Measurements from ENCODE around the gene KCNG2. TPM values are rescaled to one million over a fixed set of nuclear protein-coding genes. Genes with fewer than 3 reads are reported as not detected.
"Not testable (repeated sequence)": the region's sequence is repeated elsewhere in the genome, so short reads cannot be mapped to it uniquely, and the experiment has no call there.

Gene KCNG2
- under 1 TPM; 0.14 to 0.40 (median 0.28) TPM for polyA plus RNA-seq (ENCODE audit: insufficient read length in 4 of 4)

DNA sequence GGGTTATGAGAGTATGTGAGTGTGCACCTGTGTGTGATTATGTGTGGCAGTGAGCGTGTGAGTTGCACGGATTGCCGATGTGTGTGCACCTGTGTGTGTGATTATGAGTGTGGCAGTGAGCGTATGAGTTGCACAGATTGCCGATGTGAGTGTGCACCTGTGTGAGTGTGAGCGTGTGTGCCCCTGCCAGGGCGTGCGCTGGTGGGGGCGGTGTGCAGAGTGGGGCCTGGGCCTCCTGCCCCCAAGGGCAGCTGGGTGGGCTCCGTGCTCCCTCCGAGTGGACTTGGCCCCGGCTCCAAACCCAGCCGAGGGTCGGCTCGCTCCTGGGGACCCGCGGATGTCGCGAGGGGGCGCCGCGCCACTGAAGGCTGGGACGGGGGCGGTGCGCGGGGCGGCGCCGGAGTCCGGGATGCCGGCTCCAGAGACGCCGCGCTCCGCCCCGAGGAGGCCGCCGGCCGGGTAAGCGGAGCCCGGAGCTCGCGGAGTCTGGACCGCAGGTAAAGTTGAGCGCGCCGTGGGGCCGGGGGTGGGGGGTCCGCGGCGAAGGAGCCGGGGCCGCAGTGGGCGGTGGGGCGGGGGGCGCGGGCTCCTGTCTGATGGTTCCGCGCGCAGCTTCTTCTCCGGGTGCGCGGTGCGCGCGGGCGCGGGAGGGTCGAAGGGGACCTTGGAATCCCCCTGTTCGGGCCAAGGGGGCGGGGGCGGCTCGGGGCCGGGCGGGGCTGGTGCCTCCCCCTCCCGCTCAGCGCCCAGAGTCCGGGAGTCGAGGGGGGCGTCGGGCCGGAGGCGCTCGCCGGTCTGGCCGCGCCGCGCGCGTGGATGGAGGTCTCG is at the start of gene KCNG2:
KCNG2 (plus strand) TSS at position 421 of the 828 bp plus-strand sequence. CDS start 65,730 bp downstream, outside the sequence.
- no peak for DNase-seq (ENCODE audit: low read depth in 4 of 4, low spot score in 3 of 4)

- DNase-seq (ENCODE audit: low read depth in 4 of 4, low spot score in 3 of 4) = no peak
These were observed 49.2 kb upstream of the KCNG2 start for GRCh38 chr18:79748321-79749180.

GRCh38 chr18:79749251-79750191 is 48.2 kb upstream of the KCNG2 start:
- peak in 2 of 4 donors; percentile 27 to 29 for DNase-seq (ENCODE audit: low read depth in 4 of 4, low spot score in 3 of 4)

DNA sequence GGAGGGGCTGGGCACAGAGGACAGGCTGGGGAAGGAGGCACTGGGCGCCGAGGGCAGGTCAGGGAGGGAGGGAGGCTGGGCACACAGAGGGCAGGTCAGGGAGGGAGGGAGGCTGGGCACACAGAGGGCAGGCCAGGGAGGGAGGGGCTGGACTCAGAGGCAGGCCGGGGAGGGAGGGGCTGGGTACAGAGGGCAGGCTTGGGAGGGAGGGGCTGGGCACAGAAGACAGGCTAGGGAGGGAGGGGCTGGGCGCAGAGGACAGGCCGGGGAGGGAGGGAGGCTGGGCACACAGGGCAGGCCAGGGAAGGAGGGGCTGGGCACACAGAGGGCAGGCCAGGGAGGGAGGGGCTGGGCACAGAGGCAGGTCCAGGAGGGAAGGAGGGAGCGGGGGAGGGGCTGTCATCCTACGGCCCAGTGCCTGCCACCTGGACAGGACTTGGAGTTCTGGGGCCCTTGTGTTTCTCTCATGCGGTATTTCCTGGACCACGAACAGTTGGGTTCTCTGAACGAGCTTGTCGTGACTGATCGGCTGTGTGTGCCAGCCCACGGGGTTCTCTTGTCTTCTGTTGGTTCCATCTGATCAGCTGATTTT is 46.7 kb upstream of the KCNG2 start:
- no peak for DNase-seq (ENCODE audit: low read depth in 4 of 4, low spot score in 3 of 4)

GRCh38 chr18:79751918-79752578 is 45.7 kb upstream of the KCNG2 start:
- not testable (repeated sequence) for DNase-seq (ENCODE audit: low read depth in 4 of 4, low spot score in 3 of 4)

DNA sequence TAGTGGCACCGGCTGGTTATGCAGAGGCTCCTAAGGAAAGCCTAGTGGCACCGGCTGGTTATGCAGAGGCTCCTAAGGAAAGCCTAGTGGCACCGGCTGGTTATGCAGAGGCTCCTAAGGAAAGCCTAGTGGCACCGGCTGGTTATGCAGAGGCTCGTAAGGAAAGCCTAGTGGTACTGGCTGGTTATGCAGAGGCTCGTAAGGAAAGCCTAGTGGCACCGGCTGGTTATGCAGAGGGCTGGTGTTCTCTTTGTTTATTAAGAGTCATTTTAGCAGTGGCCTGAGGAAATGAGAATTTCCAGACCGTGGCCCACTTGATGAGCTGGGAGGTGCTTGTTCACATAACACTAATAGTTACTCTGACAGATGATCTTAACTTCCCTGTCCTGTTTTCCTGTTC is 44.8 kb upstream of the KCNG2 start:
- DNase-seq (ENCODE audit: low read depth in 4 of 4, low spot score in 3 of 4) = not testable (repeated sequence)

DNA sequence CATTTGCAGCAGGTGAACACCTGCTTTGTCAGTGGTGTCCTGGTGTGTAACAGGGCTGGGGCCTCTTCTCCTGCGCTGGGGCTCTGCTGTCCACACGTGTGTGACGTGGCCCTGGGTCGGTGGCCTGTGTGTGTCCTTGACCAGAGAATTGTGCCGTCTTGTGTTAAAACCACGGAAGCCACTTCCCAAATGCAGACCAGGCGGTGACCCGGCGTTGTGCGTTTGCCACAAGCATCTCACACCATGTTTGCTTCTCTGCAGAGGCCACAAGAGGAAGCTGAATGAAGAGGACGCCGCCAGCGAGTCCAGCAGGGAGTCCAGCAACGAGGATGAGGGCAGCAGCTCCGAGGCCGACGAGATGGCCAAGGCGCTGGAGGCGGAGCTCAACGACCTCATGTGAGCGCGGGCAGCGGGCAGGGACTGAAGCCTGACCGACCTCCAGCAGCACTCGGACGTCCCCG is 44.3 kb upstream of the KCNG2 start:
- no peak for DNase-seq (ENCODE audit: low read depth in 4 of 4, low spot score in 3 of 4)

DNA sequence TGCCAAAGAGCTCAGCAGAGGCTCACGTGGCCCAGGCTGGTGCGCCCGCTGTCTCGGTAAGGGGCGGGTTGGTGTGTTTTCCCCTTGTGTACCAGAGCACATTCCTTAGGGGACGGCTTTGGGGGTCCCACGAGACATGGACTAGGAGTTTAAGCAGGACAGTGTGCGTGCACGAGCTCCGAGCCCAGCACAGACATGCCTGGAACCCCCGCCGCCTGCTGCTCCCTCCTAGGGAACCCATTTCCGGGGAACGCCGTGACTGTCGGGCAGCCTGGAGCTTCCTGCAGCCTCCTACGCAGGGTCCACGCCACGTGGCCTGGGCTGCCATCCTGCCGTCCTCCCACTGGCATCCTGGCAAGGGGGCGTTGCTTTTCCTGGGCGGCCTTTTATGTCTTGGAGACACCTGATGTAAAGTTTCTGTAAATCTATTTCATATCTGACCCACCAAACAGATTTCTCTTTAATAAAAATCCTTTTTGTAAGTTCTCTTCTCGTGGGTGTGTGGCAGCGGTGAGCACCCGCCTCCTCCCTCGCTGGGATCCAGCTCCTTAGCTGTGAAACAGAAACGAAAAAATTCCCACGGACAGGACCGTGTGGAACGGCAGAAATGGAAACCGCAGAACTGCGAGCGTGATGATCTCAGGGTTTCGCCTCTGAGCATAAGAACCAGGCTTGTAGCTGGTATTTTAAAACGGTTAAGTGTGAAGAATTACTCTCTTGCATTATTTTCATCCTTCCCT is 43.5 kb upstream of the KCNG2 start:
- DNase-seq (ENCODE audit: low read depth in 4 of 4, low spot score in 3 of 4) = no peak

GRCh38 chr18:79754831-79755351 is 42.8 kb upstream of the KCNG2 start:
- no peak for DNase-seq (ENCODE audit: low read depth in 4 of 4, low spot score in 3 of 4)

DNA sequence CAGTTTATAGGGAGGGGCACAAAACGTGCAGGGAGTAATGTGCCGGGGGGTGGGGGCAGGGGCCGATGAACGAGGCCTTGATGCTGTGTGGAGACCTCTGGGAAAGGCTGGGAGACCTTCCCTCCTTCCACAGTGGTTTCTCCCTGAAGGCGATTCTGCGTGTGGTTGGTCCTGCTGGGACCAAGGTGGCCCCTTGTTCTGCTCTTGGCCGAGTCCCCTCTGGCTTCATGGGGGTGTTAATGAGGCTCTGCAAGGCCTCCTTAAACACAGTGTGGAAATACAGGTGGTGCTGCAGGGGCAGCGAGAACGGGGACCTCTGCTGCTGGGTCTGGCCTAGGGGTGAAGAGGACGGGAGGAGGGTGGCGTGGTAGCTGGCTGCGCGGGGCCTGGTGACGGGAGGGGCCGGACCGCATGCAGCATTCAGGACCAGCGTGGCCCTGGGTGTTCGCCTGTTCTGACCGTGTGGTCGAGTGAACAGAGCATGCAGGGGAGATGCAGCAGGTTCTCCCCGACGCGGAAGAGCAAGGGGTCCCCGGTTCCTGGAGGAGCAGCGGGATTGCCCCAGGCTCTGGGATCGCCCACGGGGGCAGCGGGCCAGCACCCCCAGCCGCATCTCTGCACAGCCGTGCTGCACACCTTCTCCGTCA is 42.1 kb upstream of the KCNG2 start:
- no peak for DNase-seq (ENCODE audit: low read depth in 4 of 4, low spot score in 3 of 4)

GRCh38 chr18:79756143-79756500 is 41.6 kb upstream of the KCNG2 start:
- no peak for DNase-seq (ENCODE audit: low read depth in 4 of 4, low spot score in 3 of 4)

DNA sequence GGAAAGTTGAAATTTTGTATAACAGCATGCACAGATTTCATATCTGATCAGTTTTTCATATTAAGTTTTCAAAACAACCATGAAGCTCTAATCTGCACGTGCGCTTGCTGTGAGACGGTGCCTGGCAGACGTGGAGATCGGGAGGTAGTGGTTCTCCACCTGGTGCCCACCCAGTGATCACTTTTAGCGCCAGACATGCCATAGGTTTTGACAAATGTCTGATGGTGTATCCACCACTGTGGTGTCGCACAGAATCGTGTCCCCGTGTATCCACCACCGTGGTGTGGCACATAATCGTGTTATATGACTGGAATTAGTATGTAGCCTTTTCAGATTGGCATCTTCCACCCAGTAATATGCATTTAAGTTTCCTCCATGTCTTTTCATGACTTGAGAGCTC is 40.9 kb upstream of the KCNG2 start:
- DNase-seq (ENCODE audit: low read depth in 4 of 4, low spot score in 3 of 4) = no peak

DNA sequence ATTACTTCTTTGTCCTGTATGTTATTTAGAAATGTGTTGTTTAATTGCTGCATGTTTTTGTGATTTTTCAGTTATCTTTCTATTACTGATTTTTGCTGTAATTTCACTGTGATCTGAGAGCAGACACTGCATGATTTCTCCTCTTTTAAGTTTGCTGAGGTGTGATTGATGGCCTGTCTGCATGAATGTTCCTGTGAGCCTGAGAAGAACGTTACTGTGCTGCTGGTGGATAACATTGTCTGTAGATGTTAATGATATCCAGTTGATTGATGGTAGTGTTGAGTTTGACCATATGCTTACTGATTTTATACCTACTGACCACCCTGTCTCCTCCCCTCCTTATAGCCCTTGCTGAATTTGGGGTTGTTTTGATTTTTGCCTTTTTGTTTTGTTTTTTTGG is 37.4 kb upstream of the KCNG2 start:
- no peak for DNase-seq (ENCODE audit: low read depth in 4 of 4, low spot score in 3 of 4)

DNA sequence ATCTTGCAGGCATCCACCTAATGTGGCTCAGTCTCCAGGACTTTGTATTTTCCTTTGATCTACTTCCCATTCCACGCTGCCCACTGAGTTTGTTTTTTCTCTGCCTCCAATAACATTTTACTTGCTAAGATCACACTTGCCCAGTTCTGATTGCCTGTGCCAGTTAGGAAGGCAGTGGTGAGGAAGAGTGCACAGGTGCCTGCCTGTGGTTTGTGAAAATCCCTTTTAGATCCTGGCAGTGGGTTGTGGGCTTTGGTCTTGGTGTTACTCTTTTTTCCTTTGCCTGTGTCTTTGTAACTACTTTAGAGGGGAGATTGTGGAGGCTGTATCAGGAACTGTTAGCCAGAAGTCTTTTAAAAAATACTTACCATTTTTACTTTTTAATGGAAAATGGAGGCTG is 36.9 kb upstream of the KCNG2 start:
- DNase-seq (ENCODE audit: low read depth in 4 of 4, low spot score in 3 of 4) = no peak

DNA sequence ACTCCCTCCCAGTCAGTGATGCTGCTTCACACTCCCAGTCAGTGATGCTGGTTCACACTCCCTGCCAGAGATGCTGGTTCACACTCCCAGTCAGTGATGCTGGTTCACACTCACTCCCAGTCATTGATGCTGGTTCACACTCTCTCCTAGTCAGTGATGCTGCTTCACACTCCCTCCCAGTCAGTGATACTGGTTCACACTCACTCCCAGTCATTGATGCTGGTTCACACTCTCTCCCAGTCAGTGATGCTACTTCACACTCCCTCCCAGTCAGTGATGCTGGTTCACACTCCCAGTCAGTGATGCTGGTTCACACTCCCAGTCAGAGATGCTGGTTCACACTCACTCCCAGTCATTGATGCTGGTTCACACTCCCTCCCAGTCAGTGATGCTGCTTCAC is 34.3 kb upstream of the KCNG2 start:
- no peak for DNase-seq (ENCODE audit: low read depth in 4 of 4, low spot score in 3 of 4)

GRCh38 chr18:79764131-79764530 is 33.6 kb upstream of the KCNG2 start:
- no peak for DNase-seq (ENCODE audit: low read depth in 4 of 4, low spot score in 3 of 4)

GRCh38 chr18:79765491-79766245 is 32.1 kb upstream of the KCNG2 start:
- DNase-seq (ENCODE audit: low read depth in 4 of 4, low spot score in 3 of 4) = no peak

All from left renal pelvis (tissue), 4 donors.